Femur (tissue), 1 donor: ENCODE results near the gene NPHP4.

Experiments
- DNase-seq: peaks from one replicate; pipeline ENCODE4 v3.0.0-alpha.2; 2017

The NPHP4 gene

GRCh38 chr1:5947978-5948680, 44.1 kb downstream of the NPHP4 start:
- peak; percentile 3 for DNase-seq

GRCh38 chr1:5947071-5947821, 45.0 kb downstream of the NPHP4 start:
- no peak for DNase-seq

DNA sequence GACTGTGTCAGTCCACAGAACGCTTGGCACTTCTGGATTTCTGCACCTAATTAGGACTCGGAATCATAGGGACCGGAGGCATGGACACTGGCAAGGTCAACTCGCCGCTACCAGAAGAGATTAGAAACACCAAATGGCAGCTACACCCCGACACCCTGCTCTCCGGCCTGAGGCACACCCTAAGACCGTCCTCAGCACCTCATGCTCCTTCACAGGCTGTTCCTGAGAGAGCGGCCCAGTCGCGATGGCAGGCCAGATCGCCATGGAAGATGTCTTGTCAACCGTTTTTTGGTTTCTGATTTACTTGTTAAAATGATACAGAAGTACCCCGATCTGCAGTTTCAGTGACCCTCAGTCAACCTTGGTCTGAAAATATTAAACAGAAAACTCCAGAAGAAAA, 46.8 kb downstream of the NPHP4 start:
- no peak for DNase-seq

- no peak for DNase-seq
Observed at GRCh38 chr1:5944843-5945167, 47.4 kb downstream of the NPHP4 start.

- peak; percentile 8 for DNase-seq
Observed at GRCh38 chr1:5944154-5944842, 47.9 kb downstream of the NPHP4 start.

- DNase-seq = peak; percentile 4
Observed at GRCh38 chr1:5943343-5944124, 48.7 kb downstream of the NPHP4 start.

DNA sequence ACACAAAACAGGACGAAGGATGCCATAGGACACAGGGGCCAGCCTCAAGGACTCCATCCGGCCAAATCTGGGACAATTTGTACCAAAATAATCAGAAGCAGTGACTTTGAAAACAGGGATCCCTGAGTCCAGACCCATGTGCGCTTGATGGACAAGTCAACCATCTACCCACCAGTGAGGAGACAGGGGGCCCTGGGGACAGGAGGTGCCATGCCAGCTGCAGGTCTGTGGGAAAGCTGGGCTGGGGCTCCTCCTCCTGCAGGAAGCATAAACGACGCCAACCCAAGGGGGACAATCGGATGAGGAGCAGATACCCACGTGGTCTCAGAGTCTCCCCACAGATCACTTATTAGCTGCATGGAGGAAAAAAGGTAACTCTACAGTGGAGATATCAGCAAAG, 50.6 kb downstream of the NPHP4 start:
- DNase-seq = no peak

DNA sequence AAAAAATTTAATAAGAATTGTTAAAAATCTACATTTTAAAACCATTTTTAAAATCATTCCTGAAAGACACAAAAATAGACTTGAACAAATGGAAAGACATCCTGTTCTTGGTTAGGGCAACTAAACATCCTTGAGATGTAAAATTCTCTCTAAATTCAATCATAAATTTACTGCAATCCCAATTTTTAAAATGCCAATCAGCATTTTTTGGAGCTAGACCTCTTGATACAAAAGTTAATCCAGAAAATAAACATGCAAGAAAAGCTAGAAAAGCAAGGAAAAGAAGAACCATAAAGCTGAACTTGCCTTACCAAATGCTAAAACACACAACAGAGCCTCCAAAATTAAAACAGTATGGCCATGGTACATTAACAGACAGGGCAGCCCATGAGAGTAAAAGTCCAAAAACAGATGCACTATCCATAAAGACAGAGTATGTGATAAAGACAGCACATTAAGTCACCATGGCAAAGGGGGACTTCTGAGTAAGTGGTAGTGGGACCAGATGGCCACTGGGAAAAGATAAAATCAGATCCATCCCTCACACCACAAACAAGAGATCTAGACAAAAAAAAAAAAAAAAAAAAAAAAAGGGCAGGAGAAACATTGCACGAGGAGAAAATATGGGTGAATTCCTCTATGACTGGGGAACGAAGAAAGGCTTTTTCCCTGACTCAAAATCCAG, 51.4 kb downstream of the NPHP4 start:
- DNase-seq = no peak

GRCh38 chr1:5939271-5940170, 52.7 kb downstream of the NPHP4 start:
- no peak for DNase-seq

GRCh38 chr1:5938101-5938646, 54.1 kb downstream of the NPHP4 start:
- peak; percentile 52 for DNase-seq

GRCh38 chr1:5937373-5937857, 54.8 kb downstream of the NPHP4 start:
- no peak for DNase-seq

- peak; percentile 12 for DNase-seq
Observed at GRCh38 chr1:5936621-5937372, 55.4 kb downstream of the NPHP4 start.

- DNase-seq = no peak
Observed at GRCh38 chr1:5936126-5936525, 56.1 kb downstream of the NPHP4 start.

- DNase-seq = no peak
Observed at GRCh38 chr1:5935026-5935425, 57.2 kb downstream of the NPHP4 start.

DNA sequence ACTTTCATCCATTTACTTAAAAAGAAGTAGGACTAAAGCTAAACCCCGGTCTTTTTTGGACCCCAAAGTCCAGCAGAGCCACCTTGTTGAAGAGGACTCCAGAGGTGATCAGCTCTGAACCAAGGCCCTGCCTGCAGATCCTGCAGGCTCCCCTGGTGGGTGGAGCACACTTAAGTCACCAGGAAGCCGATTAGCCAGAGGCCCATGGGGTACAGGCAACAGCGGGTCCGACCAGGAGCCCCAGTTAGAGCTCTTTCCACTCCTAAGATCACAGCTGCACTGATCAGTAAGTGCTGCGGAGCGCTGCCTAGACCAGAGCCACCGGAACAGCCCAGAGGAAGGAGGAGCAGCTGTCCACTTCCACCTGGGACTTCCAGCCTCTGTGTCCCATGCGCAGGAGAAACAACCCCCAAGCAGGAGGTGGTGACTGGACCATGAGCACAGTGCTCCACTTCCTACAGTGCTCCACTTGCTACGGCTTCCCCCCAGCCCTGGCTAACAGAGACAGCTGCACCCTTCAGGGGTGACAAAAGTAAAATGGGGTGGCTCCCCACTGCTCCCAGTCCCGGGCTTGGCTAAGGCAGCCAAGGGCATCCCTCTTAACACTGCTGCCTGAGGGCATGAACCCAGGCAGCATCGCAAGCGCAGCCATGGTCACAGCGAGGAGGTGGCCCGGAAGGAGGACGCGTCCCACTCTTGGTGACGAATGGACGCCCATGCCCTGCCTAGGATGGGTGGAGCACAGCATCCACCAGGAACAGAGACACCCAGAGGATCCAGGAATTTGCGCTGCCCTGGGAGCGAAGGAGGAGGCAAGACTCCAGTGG, 58.0 kb downstream of the NPHP4 start:
- no peak for DNase-seq

DNA sequence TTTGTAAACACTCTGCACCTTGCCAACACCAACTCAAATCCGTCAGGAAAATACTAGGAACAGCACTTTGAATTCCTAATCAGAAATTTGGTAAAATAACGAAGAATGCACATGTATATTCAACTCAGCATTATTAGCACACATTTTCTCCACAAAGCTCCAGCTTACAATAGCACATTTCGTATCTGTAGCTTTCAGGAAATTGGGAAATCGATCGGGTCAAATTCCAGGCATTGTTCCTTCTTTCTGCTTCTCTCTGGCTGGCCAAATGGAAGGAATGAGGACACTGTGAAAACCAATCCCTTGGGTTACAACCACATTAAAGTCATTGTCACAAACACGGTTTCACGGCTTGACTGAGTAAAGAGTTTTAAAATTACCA, 58.6 kb downstream of the NPHP4 start:
- no peak for DNase-seq

DNA sequence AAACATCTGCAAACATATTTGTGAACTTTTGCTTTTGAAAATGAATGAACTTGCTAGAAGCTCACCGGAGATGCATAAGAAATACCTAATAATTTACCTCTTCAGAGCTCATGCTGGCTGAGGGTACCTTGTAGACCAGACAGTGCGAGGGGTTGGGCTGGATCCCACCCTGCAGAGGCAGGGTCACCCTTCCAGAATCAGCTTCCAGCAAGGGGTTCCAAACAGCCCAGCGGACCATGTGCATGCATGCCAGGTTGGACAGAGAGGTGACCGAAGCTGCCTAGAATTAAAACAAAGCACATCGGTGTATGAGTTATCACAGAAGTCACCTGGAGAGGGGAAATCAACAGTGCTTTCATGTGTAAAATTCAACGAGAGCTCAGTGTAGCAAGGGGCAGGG, 59.2 kb downstream of the NPHP4 start:
- no peak for DNase-seq

DNA sequence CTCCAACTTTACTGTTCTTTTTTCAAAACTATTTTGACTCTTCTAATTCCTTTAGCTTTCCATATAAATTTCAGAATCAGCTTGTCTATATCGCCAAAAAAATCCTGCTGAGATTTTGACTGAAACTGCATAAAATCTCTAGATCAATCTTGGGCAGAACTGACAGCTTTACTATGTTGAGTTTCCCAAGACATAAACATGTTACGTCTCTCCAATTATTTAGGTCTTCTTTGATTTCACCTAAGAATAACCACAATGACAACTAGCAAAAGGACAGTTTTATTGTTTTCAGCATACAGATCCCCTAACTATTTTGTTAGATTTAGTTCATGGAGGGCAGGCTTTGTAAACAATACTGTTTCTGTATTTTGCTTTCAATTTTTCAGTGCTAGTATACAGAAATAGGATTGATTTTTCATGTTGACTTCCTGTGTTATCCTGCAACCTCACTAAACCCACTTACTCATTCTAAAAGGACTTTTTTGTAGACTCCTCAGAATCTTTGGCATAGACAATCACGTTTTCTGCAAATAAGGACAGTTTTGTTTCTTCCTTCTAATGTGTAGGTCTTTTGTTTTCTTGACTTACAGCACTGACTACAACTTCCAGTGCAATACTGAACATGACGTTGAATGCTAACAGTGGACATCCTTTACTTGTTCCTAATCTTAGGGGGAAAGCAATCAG, 63.4 kb downstream of the NPHP4 start:
- no peak for DNase-seq
